SK-N-SH treated with all-trans-retinoic acid at 6 μM for 48 hours (cell line): ENCODE data around the gene TXN2.
"Not testable (repeated sequence)": the region's sequence is repeated elsewhere in the genome, so short reads cannot be mapped to it uniquely, and the experiment has no call there.

Source experiments
- ATAC-seq: fragments of 200-7000 bp; cut with Tn5 transposase; 3 replicates; pipeline ENCODE4 v1.9.1; 2020; ENCODE audit warnings: mild to moderate bottlenecking, moderate library complexity
- ARNTL ChIP-seq: fragments of 450-650 bp; formaldehyde crosslinking; IDR thresholded peaks from 2 replicates; pipeline ENCODE4 v1.5.0; 2020; ENCODE audit warnings: low read depth, mild to moderate bottlenecking, moderate library complexity, borderline replicate concordance
- BACH2 ChIP-seq: fragments of 250-450 bp; sonication (Bioruptor Pico); IDR thresholded peaks from 2 replicates; pipeline ENCODE4 v1.9.0; 2021; ENCODE audit warnings: mild to moderate bottlenecking, borderline replicate concordance
- CSDC2 ChIP-seq: fragments of 250-450 bp; sonication (Bioruptor Pico); IDR thresholded peaks from 2 replicates; pipeline ENCODE4 v1.5.0; 2020; ENCODE audit warnings: mild to moderate bottlenecking, moderate library complexity
- GLIS3 ChIP-seq: fragments of 250-450 bp; sonication (Bioruptor Pico); IDR thresholded peaks from 2 replicates; pipeline ENCODE4 v1.5.0; 2020; ENCODE audit warnings: mild to moderate bottlenecking, moderate library complexity
- ISL1 ChIP-seq: fragments of 250-450 bp; sonication (Bioruptor Pico); IDR thresholded peaks from 2 replicates; pipeline ENCODE4 v2.1.2; 2022; ENCODE audit warnings: mild to moderate bottlenecking, moderate library complexity
- OSR1 ChIP-seq: fragments of 250-450 bp; sonication (Bioruptor Pico); IDR thresholded peaks from 2 replicates; pipeline ENCODE4 v1.8.0; 2022; ENCODE audit warnings: moderate library complexity, mild to moderate bottlenecking, inconsistent platforms
- PPARA ChIP-seq: fragments of 250-450 bp; sonication (Bioruptor Pico); IDR thresholded peaks from 2 replicates; pipeline ENCODE4 v1.5.0; 2020; ENCODE audit warnings: mild to moderate bottlenecking, borderline replicate concordance
- RARB ChIP-seq: fragments of 250-450 bp; sonication (Bioruptor Pico); IDR thresholded peaks from 2 replicates; pipeline ENCODE4 v1.8.0; 2021; ENCODE audit warnings: mild to moderate bottlenecking, moderate library complexity
- TCF4 ChIP-seq: fragments of 250-450 bp; sonication (Bioruptor Pico); IDR thresholded peaks from 2 replicates; pipeline ENCODE4 v1.8.0; 2021; ENCODE audit warnings: mild to moderate bottlenecking, moderate library complexity, borderline replicate concordance
- TOX ChIP-seq: fragments of 250-450 bp; sonication (Bioruptor Pico); IDR thresholded peaks from 2 replicates; pipeline ENCODE4 v1.8.0; 2021; ENCODE audit warnings: mild to moderate bottlenecking, moderate library complexity, borderline replicate concordance
- ZC3H10 ChIP-seq: fragments of 250-450 bp; sonication (Bioruptor Pico); IDR thresholded peaks from 2 replicates; pipeline ENCODE4 v1.5.1; 2021; ENCODE audit warnings: mild to moderate bottlenecking, moderate library complexity
- ZFP3 ChIP-seq: fragments of 250-450 bp; sonication (Bioruptor Pico); IDR thresholded peaks from 2 replicates; pipeline ENCODE4 v1.5.0; 2020; ENCODE audit warnings: mild to moderate bottlenecking, moderate library complexity
- ZFP30 ChIP-seq: fragments of 450-650 bp; formaldehyde crosslinking; IDR thresholded peaks from 2 replicates; pipeline ENCODE4 v1.5.0; 2022; ENCODE audit warnings: mild to moderate bottlenecking, moderate library complexity
- ZNF565 ChIP-seq: fragments of 450-650 bp; formaldehyde crosslinking; conservative IDR thresholded peaks from 2 replicates; pipeline ENCODE4 v1.5.0; 2020; ENCODE audit warnings: low read depth, mild to moderate bottlenecking, moderate library complexity
- ZNF70 ChIP-seq: fragments of 450-650 bp; formaldehyde crosslinking; IDR thresholded peaks from 2 replicates; pipeline ENCODE4 v1.5.0; 2020; ENCODE audit warnings: mild to moderate bottlenecking, moderate library complexity
- ZNF8 ChIP-seq: fragments of 450-650 bp; formaldehyde crosslinking; IDR thresholded peaks from 2 replicates; pipeline ENCODE4 v1.5.0; 2020; ENCODE audit warnings: mild to moderate bottlenecking, moderate library complexity
- TF ChIP-seq, protein P1 (sequence below): fragments of 250-450 bp; sonication (Bioruptor Pico); IDR thresholded peaks from 2 replicates; pipeline ENCODE4 v1.5.1; 2021; ENCODE audit warnings: mild to moderate bottlenecking, moderate library complexity
- TF ChIP-seq, protein P2 (sequence below): fragments of 250-450 bp; sonication (Bioruptor Pico); IDR thresholded peaks from 2 replicates; pipeline ENCODE4 v1.8.0; 2020; ENCODE audit warnings: mild to moderate bottlenecking, moderate library complexity, borderline replicate concordance
- TF ChIP-seq, protein P3 (sequence below): fragments of 250-450 bp; sonication (Bioruptor Pico); IDR thresholded peaks from 2 replicates; pipeline ENCODE4 v1.5.1; 2020; ENCODE audit warnings: low read depth, mild to moderate bottlenecking, moderate library complexity

Gene TXN2

DNA sequence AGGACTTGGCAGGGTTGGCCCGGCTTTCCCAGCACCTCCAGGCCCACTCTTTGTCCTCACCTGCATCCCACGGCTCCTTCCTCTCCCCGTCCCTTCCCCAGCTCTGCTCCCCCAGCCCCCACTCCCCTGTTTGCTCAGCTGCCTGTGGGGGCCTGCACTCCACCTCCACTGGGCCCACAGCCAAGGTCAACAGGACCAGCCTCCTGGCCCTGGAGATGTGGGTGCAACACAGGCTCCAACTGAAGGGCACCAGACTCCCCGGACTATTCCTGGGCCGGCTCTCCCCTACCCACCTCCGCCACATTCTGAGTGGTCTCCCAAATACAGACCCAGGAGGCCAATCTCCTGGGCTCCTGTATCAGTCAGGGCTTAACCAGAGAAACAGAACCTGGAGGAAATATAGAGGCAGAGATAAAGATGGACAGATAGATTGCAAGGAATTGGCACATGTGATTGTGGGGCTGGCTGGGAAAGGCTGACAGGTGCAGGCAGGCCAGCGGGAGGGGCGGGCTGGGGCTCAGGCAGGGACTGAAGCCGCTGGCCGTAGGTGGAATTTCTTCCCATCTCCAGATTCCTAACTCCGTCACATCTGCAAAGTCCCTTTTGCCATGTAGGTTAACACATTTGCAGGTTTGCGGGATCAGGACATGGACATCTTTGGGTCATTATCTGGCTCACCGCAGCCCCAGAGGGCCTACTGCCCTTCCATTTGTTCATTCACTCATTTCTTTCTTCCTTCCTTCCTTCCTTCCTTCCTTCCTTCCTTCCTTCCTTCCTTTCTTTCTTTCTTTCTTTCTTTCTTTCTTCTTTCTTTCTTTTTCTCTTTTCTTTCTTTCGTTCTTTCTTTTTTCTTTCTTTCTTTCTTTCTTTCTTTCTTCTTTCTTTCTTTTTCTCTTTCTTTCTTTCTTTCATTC is 47.9 kb downstream of the TXN2 start (continued):
- TF ChIP-seq, protein P1, sequence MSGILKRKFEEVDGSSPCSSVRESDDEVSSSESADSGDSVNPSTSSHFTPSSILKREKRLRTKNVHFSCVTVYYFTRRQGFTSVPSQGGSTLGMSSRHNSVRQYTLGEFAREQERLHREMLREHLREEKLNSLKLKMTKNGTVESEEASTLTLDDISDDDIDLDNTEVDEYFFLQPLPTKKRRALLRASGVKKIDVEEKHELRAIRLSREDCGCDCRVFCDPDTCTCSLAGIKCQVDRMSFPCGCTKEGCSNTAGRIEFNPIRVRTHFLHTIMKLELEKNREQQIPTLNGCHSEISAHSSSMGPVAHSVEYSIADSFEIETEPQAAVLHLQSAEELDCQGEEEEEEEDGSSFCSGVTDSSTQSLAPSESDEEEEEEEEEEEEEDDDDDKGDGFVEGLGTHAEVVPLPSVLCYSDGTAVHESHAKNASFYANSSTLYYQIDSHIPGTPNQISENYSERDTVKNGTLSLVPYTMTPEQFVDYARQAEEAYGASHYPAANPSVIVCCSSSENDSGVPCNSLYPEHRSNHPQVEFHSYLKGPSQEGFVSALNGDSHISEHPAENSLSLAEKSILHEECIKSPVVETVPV, result no peak
- no peak for TF ChIP-seq ZNF8 (CRISPR knock-in tag)

DNA sequence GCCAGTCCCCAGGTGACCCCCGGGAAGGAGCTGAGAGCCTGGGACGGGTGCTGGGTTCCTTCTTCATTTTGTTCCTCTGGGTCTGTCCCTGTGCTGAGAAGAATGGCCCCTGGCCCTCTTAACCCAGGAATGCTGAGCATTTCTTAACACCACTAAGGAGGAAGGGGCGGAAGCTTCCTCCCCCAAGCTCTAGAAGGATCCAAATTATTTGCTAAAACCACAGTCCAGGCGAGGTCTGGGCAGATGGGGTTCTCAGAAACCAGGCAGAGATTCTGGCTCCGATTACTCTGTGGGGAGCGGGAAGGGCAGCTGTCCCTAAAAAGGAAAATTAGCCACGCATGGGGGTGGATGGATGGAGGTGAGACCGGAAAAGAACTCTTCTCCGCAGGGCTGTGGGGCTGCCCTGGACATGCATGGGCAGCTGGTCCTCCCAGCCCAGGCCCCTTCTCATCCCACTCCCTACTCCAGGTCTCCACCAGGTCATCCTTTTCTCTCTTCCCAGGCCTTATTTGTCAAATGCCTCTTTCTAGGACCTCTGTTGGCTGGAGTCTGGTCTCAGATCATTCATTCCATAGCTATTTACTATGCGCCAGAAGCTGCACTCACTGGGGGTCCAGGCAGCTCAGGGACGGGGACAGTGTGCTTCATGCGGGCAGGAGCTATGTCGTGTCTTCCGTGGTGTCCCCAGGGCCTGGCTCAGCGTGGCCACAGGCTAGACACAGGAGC is 48.7 kb downstream of the TXN2 start:
- peak; percentile 33 for ATAC-seq
- TF ChIP-seq ARNTL (CRISPR knock-in tag) (no peak), ZNF70 (CRISPR knock-in tag) (no peak), ISL1 (CRISPR knock-in tag) (no peak), CSDC2 (CRISPR knock-in tag) (no peak), ZNF565 (CRISPR knock-in tag) (no peak)

DNA sequence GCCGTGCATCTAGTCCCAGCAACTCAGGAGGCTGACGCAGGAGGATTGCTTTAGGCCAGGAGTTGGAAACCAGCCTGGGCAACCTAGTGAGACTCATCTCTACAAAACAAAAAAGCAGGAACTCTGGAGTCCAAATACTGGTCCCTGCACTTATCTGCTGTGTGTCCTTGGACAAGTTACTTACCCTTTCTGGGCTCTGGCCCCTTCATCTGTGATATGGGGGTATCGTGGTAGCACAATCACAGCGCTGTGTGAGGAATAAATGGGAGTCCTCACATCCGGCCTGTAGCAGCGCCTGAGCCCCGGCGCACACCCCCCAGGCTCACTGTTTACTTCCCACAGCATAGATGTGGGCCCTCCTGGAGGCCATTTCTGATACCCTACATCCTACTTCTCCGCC is 49.5 kb downstream of the TXN2 start:
- TF ChIP-seq GLIS3 (CRISPR knock-in tag) (no peak), CSDC2 (CRISPR knock-in tag) (no peak), TCF4 (CRISPR knock-in tag) (no peak), RARB (CRISPR knock-in tag) (no peak), BACH2 (CRISPR knock-in tag) (no peak), OSR1 (CRISPR knock-in tag) (no peak), TOX (CRISPR knock-in tag) (no peak), ARNTL (CRISPR knock-in tag) (no peak), ZC3H10 (CRISPR knock-in tag) (no peak)
- TF ChIP-seq, protein P1, result no peak
- TF ChIP-seq, protein P2, sequence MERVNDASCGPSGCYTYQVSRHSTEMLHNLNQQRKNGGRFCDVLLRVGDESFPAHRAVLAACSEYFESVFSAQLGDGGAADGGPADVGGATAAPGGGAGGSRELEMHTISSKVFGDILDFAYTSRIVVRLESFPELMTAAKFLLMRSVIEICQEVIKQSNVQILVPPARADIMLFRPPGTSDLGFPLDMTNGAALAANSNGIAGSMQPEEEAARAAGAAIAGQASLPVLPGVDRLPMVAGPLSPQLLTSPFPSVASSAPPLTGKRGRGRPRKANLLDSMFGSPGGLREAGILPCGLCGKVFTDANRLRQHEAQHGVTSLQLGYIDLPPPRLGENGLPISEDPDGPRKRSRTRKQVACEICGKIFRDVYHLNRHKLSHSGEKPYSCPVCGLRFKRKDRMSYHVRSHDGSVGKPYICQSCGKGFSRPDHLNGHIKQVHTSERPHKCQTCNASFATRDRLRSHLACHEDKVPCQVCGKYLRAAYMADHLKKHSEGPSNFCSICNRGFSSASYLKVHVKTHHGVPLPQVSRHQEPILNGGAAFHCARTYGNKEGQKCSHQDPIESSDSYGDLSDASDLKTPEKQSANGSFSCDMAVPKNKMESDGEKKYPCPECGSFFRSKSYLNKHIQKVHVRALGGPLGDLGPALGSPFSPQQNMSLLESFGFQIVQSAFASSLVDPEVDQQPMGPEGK (CRISPR knock-in tag), result no peak
- no peak for ATAC-seq

DNA sequence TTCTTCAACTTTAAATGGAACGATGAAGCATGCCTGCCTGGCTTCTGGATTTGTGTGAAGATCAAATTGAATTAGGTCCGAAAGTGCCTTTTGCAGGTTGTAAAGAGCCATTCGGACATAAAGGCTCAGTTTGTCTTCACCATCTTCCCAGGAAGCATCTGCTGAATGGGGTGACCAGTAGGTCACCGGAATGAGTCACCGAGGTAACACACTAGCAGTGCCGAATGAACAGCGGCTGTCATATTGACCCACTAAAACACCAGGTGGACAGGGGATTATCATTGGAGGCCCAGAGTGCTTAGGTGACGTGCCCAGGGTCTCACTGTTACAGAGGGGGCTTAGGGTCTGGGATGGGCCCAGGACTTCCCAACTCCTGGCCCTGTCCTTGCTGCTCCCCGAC is 50.6 kb downstream of the TXN2 start:
- TF ChIP-seq ZFP30 (CRISPR knock-in tag) (no peak), PPARA (CRISPR knock-in tag) (no peak), ZNF565 (CRISPR knock-in tag) (no peak), ZFP3 (no peak), ZC3H10 (CRISPR knock-in tag) (no peak)
- TF ChIP-seq, protein P3, sequence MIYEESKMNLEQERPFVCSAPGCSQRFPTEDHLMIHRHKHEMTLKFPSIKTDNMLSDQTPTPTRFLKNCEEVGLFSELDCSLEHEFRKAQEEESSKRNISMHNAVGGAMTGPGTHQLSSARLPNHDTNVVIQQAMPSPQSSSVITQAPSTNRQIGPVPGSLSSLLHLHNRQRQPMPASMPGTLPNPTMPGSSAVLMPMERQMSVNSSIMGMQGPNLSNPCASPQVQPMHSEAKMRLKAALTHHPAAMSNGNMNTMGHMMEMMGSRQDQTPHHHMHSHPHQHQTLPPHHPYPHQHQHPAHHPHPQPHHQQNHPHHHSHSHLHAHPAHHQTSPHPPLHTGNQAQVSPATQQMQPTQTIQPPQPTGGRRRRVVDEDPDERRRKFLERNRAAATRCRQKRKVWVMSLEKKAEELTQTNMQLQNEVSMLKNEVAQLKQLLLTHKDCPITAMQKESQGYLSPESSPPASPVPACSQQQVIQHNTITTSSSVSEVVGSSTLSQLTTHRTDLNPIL (CRISPR knock-in tag), result no peak
- TF ChIP-seq, protein P1, result no peak
- no peak for ATAC-seq

DNA sequence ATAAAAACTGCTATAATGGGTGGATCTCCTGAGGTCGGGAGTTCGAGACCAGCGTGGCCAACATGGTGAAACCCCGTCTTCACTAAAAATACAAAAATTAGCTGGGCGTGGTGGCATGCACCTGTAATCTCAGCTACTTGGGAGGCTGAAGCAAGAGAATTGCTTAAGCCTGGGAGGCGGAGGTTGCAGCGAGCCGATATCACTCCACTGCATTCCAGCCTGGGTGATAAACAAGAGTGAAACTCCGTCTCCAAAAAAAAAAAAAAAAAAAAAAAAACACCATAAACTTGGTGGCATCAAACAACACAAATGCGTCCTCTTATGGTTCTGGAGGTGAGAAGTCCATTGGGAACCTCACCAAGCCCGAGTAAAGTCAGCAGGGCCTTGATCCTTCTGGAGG is 53.5 kb downstream of the TXN2 start:
- not testable (repeated sequence) for ATAC-seq
